ENCODE results near the gene GFPT1. TPM values are rescaled to one million over a fixed set of nuclear protein-coding genes. Genes with fewer than 3 reads are reported as not detected.

GFPT1 gene
- total RNA-seq, 2 experiments from 2014 or later = 20.8 to 22.4 TPM

DNA sequence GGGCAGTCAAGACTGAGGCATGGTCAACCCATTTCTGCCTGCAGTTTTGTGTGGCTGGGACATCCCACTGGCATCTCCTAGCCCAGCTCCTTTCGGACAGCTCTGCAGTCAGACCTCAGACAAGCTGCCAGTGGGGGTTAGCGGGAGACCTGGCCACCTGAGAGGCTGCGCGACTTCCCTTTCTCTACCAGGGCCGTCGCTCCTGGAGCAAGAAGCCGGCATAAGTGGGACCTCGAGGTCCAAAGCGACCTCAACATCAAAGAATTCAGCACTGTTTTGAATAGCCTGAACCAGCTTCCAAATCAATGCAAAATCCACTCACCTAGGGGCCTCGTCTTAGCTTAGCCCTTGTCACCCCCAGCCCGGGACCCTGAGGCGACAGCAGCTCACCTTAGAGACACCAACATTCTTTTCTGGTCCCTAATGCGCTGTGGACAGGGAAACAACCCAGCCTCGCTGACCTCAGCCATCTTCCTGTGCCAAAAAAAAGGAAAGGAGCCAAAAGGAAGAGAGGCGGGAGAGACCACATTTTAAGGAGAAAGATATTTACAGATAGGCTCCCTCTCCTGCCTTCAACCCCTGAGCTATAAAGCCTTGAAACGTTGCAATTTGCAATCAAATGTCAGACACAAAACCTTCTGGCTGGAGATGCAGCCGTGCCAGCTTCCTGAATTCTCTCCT, 81.2 kb downstream of the GFPT1 start:
- peaks cover 3% of the 10 kb centered on the region for H3K9me3 Mint-ChIP-seq
- H3K4me3 Mint-ChIP-seq = peak overlapping the region; percentile 62
- no peak for ATAC-seq (ENCODE audit: low read depth)
- H3K36me3 Mint-ChIP-seq = no peaks in the 10 kb centered on the region
- H3K27ac Mint-ChIP-seq = no peak overlapping the region
- POLR2A ChIA-PET = no interaction called here
- H3K27me3 Mint-ChIP-seq = peaks cover 39% of the 10 kb centered on the region
- H3K4me1 Mint-ChIP-seq = peaks cover 7% of the 10 kb centered on the region
- DNase-seq = no peak

DNA sequence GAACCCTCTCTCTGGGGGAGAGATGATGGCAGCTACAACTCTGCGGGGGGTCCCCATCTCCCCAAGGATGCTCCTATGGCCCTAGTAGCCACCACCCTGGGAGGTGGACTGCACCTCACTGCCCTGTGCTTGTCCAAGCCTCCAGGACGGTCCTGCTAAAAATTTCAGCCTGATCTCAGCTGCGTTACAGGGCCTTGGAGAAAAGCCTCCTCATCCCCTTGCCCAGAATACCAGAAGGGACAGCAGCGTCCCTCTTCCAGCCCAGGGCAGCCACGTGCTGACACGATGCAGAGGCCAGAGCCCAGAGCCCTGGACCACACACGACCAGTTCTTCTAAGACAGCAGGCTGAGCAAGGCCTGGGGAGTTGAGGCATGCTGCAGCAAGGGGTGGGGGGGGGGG, 81.9 kb downstream of the GFPT1 start:
- Mint-ChIP-seq H3K27me3 (peaks cover 39% of the 10 kb centered on the region), H3K9me3 (peaks cover 3% of the 10 kb centered on the region), H3K4me3 (no peak overlapping the region), H3K36me3 (no peaks in the 10 kb centered on the region), H3K4me1 (peaks cover 7% of the 10 kb centered on the region), H3K27ac (no peak overlapping the region)
- POLR2A ChIA-PET = no interaction called here
- DNase-seq = no peak
- ATAC-seq (ENCODE audit: low read depth) = no peak

DNA sequence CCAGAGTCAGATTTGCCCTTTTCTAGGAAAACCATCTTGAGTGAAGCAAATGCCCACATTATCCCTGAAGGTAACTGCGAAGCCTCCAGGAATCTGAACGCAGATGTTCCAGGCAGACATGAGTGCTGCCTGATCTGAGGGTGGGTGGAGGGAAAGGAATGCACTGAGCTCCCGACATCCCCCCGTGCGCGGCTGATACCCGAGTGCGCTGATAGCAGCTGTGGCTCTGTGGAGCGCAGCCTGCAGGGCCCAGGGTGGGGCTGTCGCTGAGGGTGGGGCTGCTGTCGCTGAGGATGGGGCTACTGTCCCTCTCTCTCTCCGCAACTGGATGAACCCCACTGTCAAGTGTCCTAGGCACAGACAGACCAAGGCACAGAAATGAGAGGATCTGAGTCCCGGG, 82.4 kb downstream of the GFPT1 start:
- no peaks in the 10 kb centered on the region for H3K36me3 Mint-ChIP-seq
- peaks cover 3% of the 10 kb centered on the region for H3K9me3 Mint-ChIP-seq
- ATAC-seq (ENCODE audit: low read depth) = no peak
- DNase-seq = no peak
- POLR2A ChIA-PET = no interaction called here
- H3K4me1 Mint-ChIP-seq = peaks cover 7% of the 10 kb centered on the region
- peaks cover 39% of the 10 kb centered on the region for H3K27me3 Mint-ChIP-seq
- no peak overlapping the region for H3K27ac Mint-ChIP-seq
- no peak overlapping the region for H3K4me3 Mint-ChIP-seq

DNA sequence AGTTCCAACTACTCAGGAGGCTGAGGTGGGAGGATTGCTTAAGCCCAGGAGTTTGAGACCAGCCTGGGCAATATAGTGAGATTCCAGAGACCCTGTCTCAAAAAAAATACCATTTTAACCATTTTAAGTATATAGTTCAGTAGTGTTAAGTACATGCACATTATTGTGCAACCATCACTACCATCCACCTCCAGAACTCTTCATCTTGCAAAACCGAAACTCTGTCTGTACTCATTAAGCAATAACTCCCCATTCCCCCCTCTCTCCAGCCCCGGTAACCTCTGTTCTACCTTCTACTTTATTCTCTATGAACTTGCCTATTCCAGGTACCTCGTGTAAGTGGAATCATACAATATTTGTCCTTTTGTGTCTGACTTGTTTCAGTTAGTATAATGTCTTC, 86.4 kb downstream of the GFPT1 start:
- H3K36me3 Mint-ChIP-seq = no peaks in the 10 kb centered on the region
- H3K4me1 Mint-ChIP-seq = no peaks in the 10 kb centered on the region
- no peak overlapping the region for H3K4me3 Mint-ChIP-seq
- H3K9me3 Mint-ChIP-seq = peaks cover 3% of the 10 kb centered on the region
- H3K27me3 Mint-ChIP-seq = peaks cover 32% of the 10 kb centered on the region
- no peak for ATAC-seq (ENCODE audit: low read depth)
- no peak for DNase-seq
- POLR2A ChIA-PET = no interaction called here
- no peak overlapping the region for H3K27ac Mint-ChIP-seq

DNA sequence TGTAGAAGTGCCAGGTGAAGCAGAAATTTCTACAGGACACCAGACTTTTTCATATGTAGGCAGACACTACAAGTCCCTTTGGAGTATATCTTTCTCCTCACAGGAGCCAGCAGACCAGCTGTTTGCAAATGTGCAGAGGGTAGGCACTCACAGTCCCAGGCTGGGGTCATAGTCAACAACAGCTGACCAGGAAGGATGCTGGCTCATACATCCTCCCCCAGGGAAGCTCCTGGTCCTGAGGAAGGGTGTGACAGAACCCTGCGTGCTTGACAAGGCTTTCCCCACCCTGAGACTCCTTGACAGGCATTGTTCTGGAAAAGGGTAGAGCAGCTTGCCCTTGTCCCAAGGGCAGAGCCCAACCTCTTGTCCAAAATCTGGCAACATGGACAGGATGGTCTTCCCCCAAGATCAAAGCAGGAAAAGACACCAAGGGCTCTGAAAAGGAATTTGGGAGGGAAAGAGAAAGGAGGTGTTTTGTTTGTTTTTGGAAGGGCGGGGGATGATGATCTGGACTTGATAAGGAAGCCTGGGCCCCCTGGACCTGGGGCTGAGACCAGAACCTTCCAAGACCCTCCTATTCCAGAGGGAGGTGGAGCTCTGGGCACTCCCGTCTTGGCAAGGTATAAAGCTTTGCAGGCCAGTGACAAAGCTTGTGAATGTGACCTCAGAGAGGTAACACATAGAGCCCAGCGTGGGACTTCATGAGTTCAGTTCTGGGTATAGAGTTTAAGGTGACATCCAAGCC, 87.1 kb downstream of the GFPT1 start:
- Mint-ChIP-seq H3K9me3 (peaks cover 3% of the 10 kb centered on the region), H3K4me1 (no peaks in the 10 kb centered on the region), H3K27me3 (peaks cover 30% of the 10 kb centered on the region), H3K27ac (no peak overlapping the region), H3K4me3 (no peak overlapping the region), H3K36me3 (no peaks in the 10 kb centered on the region)
- DNase-seq (no peak), ATAC-seq (ENCODE audit: low read depth) (no peak)
- POLR2A ChIA-PET = no interaction called here

DNA sequence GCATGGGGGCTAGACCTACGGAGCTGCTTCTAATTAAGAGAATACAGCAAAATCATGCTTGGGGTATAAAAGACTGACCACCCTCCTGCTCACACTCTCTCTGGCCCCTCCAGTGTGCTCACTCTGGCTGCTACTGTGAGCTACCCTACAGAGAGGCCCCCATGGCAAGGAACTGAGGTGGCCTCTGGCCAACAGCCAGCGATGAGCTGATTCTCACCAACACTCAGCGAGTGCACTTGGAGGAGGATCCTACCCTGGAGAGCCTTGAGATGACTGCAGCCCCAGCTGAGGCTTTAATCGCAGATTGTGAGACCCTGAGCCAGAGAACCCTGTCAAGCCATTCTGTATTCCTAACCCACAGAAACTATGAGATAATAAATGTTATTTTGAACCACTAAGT, 88.2 kb downstream of the GFPT1 start:
- POLR2A ChIA-PET = no interaction called here
- H3K9me3 Mint-ChIP-seq = no peaks in the 10 kb centered on the region
- no peaks in the 10 kb centered on the region for H3K36me3 Mint-ChIP-seq
- no peaks in the 10 kb centered on the region for H3K4me1 Mint-ChIP-seq
- ATAC-seq (ENCODE audit: low read depth) = no peak
- no peak for DNase-seq
- peaks cover 22% of the 10 kb centered on the region for H3K27me3 Mint-ChIP-seq
- H3K4me3 Mint-ChIP-seq = no peak overlapping the region
- no peak overlapping the region for H3K27ac Mint-ChIP-seq

DNA sequence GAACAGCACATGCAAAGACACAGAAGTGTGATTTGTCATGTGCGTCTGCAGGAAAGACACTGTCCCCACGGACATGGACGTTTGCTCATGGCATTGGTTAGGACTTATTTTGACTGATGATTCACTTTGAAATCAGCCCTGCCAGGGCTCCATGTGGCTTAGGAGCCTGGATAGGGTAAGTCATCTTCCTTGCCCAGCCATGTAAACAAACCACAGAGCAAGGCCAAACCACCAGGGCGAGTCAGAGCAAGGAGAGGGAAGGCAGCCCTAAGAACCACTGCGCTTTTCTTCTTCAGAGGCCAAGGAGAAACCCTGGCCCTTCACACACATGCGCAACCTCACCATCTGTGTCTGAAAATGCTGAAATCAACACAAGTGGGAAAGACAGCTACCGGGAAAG, 88.8 kb downstream of the GFPT1 start:
- no peak for ATAC-seq (ENCODE audit: low read depth)
- Mint-ChIP-seq H3K27ac (no peak overlapping the region), H3K9me3 (no peaks in the 10 kb centered on the region), H3K27me3 (peaks cover 17% of the 10 kb centered on the region), H3K4me3 (no peak overlapping the region), H3K4me1 (no peaks in the 10 kb centered on the region), H3K36me3 (no peaks in the 10 kb centered on the region)
- DNase-seq = no peak
- POLR2A ChIA-PET = no interaction called here

DNA sequence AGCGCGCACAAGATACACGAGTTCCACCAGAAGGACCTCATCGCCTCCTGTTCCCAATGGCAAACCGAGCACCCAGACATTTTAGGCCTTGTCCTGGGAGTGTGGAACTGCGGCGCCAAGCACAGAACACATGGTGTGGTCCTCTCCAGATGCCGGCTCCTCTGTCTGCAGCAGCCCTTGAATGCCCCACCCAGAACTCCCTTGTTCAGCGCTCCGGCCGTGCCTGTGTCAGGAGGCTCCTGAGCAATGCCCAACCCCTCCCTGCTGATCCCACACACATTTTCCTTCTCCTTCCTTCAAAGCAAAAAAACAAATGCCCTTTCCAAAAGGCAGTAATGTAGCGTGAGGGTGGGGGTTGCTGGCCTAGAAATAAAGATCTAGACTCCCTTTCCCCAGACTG, 89.8 kb downstream of the GFPT1 start:
- H3K9me3 Mint-ChIP-seq = no peaks in the 10 kb centered on the region
- ATAC-seq (ENCODE audit: low read depth) = no peak
- no peak overlapping the region for H3K4me3 Mint-ChIP-seq
- H3K4me1 Mint-ChIP-seq = no peaks in the 10 kb centered on the region
- no peak for DNase-seq
- no peak overlapping the region for H3K27ac Mint-ChIP-seq
- no peaks in the 10 kb centered on the region for H3K36me3 Mint-ChIP-seq
- POLR2A ChIA-PET = no interaction called here
- H3K27me3 Mint-ChIP-seq = peaks cover 16% of the 10 kb centered on the region

DNA sequence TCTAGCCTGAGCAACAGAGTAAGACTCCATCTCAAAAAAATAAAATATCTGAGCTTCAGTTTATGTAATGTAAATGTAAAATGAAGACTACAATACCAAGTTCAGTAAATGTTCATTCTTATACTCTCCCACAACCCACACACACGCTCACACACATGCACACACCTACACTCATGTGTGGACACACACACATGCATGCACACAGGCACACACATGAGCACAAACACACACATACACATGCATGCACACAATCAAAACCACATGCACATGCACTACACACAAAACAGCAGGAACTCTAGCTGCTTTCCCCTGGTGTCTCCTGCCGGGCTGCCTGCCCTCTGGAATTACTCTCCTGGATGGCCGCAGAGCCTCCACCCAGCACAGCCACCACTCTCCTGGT, 90.6 kb downstream of the GFPT1 start:
- ATAC-seq (ENCODE audit: low read depth) = no peak
- H3K27ac Mint-ChIP-seq = no peak overlapping the region
- H3K27me3 Mint-ChIP-seq = peaks cover 9% of the 10 kb centered on the region
- no peaks in the 10 kb centered on the region for H3K36me3 Mint-ChIP-seq
- H3K9me3 Mint-ChIP-seq = no peaks in the 10 kb centered on the region
- no peak overlapping the region for H3K4me3 Mint-ChIP-seq
- no peaks in the 10 kb centered on the region for H3K4me1 Mint-ChIP-seq
- DNase-seq = no peak
- POLR2A ChIA-PET = no interaction called here

DNA sequence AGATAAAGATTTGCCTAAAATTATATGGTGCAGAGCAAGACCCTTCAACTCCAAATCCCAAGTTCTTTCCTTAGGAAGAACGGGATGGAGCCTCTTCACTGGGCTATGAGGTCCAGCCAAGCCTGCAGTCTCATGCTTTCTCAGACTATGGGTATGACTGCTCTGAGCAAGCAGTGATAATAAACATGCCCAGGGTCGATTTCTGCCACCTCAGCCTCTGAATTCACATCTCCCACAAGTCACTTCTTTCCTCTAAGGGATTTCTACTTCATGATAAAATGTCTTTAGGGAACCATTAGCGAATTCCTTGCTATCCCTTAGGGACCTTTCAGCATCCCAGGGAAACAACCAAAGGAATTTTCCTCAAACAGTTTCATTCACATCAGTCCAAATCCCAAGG, 94.8 kb downstream of the GFPT1 start:
- ATAC-seq (ENCODE audit: low read depth) = no peak
- H3K4me1 Mint-ChIP-seq = no peaks in the 10 kb centered on the region
- H3K9me3 Mint-ChIP-seq = no peaks in the 10 kb centered on the region
- no peak for DNase-seq
- H3K36me3 Mint-ChIP-seq = no peaks in the 10 kb centered on the region
- no peak overlapping the region for H3K27ac Mint-ChIP-seq
- H3K27me3 Mint-ChIP-seq = peaks cover 17% of the 10 kb centered on the region
- H3K4me3 Mint-ChIP-seq = no peak overlapping the region
- POLR2A ChIA-PET = no interaction called here

DNA sequence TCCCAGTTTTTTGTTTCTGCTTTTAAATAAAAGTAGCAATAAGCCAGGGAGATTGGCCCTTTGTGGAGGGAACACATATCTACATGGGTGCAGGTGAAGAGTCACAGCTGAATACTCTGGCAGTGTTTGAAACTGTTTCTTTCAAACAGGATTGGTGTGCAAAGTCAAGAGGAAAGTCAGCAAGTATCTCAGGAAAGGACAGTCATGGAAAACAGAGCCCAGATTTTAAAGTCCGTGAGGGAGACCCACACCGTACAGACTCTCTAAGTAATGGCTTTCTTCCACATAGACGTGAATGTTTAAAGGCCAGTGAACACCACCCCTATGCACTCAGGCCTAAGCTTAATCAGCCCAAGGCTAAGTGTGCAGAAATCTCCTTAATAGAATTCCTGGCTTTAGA, 95.3 kb downstream of the GFPT1 start:
- H3K27ac Mint-ChIP-seq = no peak overlapping the region
- peaks cover 17% of the 10 kb centered on the region for H3K27me3 Mint-ChIP-seq
- no peaks in the 10 kb centered on the region for H3K9me3 Mint-ChIP-seq
- H3K4me1 Mint-ChIP-seq = no peaks in the 10 kb centered on the region
- no peak for ATAC-seq (ENCODE audit: low read depth)
- no peaks in the 10 kb centered on the region for H3K36me3 Mint-ChIP-seq
- POLR2A ChIA-PET = no interaction called here
- DNase-seq = no peak
- no peak overlapping the region for H3K4me3 Mint-ChIP-seq

DNA sequence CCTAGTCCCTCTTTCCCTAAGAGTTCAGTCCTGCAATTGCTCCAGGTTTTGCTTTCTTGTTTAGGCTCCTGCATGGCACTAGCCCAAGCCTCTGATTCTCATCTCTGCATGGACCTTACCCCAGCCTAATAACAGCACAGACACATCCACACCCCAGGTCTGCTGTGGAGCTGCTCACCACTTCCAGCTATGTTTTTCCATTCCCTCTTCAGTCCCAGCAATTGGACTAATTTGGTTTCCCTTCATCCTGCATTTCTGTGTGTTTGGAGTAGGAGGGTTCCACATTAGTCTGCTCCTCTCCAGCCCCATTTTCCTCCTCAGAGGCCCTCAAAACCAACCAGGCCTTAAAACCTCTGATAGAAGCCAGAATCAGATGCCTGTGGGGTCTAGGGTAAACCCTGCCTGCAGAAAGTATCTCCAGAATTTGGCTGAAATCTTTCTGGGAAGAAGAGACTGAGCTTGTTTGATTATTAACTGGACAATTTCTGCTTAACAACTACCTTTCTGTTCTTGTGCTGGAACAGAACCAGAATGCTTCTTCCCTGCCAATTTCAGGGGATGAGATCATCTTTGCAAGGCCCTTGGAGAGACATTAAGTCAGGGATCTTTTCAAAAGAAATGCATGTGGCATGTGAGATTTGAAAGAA, 95.9 kb downstream of the GFPT1 start:
- Mint-ChIP-seq H3K4me1 (no peaks in the 10 kb centered on the region), H3K9me3 (no peaks in the 10 kb centered on the region), H3K27me3 (peaks cover 14% of the 10 kb centered on the region), H3K27ac (no peak overlapping the region), H3K36me3 (no peaks in the 10 kb centered on the region), H3K4me3 (no peak overlapping the region)
- no peak for ATAC-seq (ENCODE audit: low read depth)
- no peak for DNase-seq
- POLR2A ChIA-PET = no interaction called here

DNA sequence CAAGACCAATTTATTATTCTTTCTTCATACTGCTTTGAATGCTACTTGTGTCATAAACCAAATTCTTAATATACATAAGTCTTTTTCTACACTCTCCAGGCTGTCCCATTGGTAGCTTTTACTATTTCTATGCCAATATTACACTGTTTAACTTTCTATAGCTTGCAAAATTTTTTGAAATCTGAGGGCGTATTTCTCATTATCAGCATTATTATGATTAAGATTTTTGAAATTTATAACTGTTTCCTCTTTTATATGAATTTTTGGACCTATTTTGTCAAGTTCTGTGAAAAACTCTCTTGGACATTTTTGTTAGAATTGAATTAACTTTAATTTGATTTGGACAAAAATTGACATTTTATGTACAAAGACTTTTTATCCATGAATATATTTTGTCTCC, 98.6 kb downstream of the GFPT1 start:
- Mint-ChIP-seq H3K27me3 (peaks cover 12% of the 10 kb centered on the region), H3K9me3 (no peaks in the 10 kb centered on the region), H3K4me3 (no peak overlapping the region), H3K36me3 (no peaks in the 10 kb centered on the region), H3K27ac (no peak overlapping the region), H3K4me1 (no peaks in the 10 kb centered on the region)
- ATAC-seq (ENCODE audit: low read depth) = no peak
- no peak for DNase-seq
- POLR2A ChIA-PET = no interaction called here

DNA sequence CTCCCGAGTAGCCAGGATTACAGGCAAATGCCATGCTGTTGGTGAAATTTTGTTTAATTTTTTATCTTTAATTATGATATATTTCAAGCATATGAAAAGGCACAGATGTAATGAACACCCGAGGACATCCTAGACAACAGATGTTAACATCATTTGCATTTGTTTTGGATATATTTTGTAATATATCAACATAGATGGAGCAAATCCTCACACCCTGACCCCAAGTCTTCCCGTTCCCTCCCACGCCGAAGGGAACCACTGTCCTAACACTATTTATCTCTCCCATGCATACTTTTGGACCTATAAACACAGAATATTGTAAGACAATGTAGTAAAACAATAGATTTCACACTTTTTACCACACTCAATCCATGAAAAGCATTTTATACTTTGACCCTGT, 99.5 kb downstream of the GFPT1 start:
- POLR2A ChIA-PET = no interaction called here
- ATAC-seq (ENCODE audit: low read depth) (no peak), DNase-seq (no peak)
- Mint-ChIP-seq H3K4me1 (no peaks in the 10 kb centered on the region), H3K9me3 (no peaks in the 10 kb centered on the region), H3K27ac (no peak overlapping the region), H3K4me3 (no peak overlapping the region), H3K36me3 (no peaks in the 10 kb centered on the region), H3K27me3 (peaks cover 17% of the 10 kb centered on the region)

All from activated naive CD8-positive, alpha-beta T cell treated with anti-CD3 and anti-CD28 coated beads, Interleukin-2, amount 10 ng/mL, durations not matched to agents 7 days and 5 days (primary cell).